ENCODE results near the gene ZNF764. TPM values are rescaled to one million over a fixed set of nuclear protein-coding genes. Genes with fewer than 3 reads are reported as not detected.
A peak's percentile ranks its signal among the peaks of the same experiment; 100 is the strongest.

The ZNF764 gene
- total and polyA plus RNA-seq, 9 of the 15 experiments (the other 6 are each of a cell fraction or from before 2014, with no cell fraction given): 0.69 to 10.1 (median 4.1) TPM

DNA sequence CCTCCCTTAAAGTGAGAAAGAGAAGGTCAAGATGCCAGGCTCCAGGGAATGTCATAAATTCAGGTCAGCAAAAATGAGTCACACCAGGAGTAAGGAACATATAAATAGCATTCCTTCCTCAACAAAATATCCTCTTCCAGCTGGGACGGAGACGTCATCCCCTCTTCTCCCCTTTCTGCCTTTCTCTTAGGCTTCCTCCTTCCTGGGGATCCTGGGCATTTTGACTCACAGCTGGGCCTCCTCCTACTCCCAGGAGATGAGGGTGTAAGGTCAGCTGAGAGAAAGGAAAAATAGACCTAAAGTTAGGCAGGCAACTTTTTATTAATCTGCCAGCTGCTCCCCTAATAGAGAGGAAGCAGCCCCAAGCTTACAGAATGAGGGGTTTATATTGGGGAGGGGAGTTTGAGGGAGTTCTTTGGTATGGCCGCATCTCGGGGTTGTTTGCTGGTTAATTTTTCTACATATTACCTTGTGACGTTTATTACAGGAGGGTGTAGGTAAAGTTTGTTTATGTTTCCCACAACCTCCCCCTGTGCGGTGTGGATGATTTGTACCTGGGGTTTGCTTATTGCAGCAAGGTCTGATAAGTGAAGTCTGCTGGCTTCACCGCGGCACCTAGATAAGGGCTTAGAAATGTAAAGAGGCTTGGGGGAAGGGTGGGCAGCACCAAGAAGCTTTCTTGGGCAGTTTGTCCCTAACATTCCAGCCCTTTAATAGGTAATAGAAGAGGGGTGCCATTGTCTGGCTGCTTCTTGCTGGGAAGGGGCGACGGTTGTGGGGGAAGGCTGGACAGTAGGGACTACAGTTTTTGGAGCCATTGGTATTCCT is 16.5 kb downstream of the ZNF764 start (continued):
- TF ChIP-seq CUX1 (CRISPR knock-in tag; IDR thresholded peaks at IDR 0.05): no peak
- peak; percentile 41 for TF ChIP-seq DACH1 (IDR thresholded peaks at IDR 0.05; ENCODE audit: partially characterized antibody)
- peak; percentile 11; the same call in 1 of the 2 replicates for TF ChIP-seq JUN (IDR thresholded peaks at IDR 0.05; ENCODE audit: borderline replicate concordance, low read depth, low read length)
- TF ChIP-seq JUN (CRISPR knock-in tag; IDR thresholded peaks at IDR 0.05; ENCODE audit: borderline replicate concordance): no peak
- peak; percentile 74 for TF ChIP-seq C11orf30 (IDR thresholded peaks at IDR 0.05; ENCODE audit: low read depth)
- no peak for TF ChIP-seq ZNF79 (CRISPR knock-in tag; IDR thresholded peaks at IDR 0.05; ENCODE audit: low read depth)
- TF ChIP-seq, protein P1, sequence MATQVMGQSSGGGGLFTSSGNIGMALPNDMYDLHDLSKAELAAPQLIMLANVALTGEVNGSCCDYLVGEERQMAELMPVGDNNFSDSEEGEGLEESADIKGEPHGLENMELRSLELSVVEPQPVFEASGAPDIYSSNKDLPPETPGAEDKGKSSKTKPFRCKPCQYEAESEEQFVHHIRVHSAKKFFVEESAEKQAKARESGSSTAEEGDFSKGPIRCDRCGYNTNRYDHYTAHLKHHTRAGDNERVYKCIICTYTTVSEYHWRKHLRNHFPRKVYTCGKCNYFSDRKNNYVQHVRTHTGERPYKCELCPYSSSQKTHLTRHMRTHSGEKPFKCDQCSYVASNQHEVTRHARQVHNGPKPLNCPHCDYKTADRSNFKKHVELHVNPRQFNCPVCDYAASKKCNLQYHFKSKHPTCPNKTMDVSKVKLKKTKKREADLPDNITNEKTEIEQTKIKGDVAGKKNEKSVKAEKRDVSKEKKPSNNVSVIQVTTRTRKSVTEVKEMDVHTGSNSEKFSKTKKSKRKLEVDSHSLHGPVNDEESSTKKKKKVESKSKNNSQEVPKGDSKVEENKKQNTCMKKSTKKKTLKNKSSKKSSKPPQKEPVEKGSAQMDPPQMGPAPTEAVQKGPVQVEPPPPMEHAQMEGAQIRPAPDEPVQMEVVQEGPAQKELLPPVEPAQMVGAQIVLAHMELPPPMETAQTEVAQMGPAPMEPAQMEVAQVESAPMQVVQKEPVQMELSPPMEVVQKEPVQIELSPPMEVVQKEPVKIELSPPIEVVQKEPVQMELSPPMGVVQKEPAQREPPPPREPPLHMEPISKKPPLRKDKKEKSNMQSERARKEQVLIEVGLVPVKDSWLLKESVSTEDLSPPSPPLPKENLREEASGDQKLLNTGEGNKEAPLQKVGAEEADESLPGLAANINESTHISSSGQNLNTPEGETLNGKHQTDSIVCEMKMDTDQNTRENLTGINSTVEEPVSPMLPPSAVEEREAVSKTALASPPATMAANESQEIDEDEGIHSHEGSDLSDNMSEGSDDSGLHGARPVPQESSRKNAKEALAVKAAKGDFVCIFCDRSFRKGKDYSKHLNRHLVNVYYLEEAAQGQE (IDR thresholded peaks at IDR 0.05; ENCODE audit: borderline replicate concordance): no peak
- TF ChIP-seq, protein P1 (CRISPR knock-in tag; IDR thresholded peaks at IDR 0.05; ENCODE audit: low read depth): no peak
- no peak for TF ChIP-seq SMAD2 (IDR thresholded peaks at IDR 0.05; ENCODE audit: low read depth, low read length)
- TF ChIP-seq NR2C2 (CRISPR knock-in tag; IDR thresholded peaks at IDR 0.05): no peak
- no peak for TF ChIP-seq NR2C2 (tag; IDR thresholded peaks at IDR 0.05)
- peak; percentile 59; the same call in 1 of the 2 replicates for TF ChIP-seq CTBP1 (IDR thresholded peaks at IDR 0.05; ENCODE audit: borderline replicate concordance)
- TF ChIP-seq, protein P2, sequence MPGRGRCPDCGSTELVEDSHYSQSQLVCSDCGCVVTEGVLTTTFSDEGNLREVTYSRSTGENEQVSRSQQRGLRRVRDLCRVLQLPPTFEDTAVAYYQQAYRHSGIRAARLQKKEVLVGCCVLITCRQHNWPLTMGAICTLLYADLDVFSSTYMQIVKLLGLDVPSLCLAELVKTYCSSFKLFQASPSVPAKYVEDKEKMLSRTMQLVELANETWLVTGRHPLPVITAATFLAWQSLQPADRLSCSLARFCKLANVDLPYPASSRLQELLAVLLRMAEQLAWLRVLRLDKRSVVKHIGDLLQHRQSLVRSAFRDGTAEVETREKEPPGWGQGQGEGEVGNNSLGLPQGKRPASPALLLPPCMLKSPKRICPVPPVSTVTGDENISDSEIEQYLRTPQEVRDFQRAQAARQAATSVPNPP (IDR thresholded peaks at IDR 0.05; ENCODE audit: borderline replicate concordance, insufficient read depth, insufficient read length): no peak

Measured in K562 (cell line).